Fibroblast of pulmonary artery (primary cell): ENCODE measurements around the gene IL1RAPL2.

ENCODE experiments used
- DNase-seq: peaks from one replicate; pipeline ENCODE4 v3.0.0-alpha.2; 2010; ENCODE audit warnings: low read depth
- H3K4me3 ChIP-seq: replicated peaks from 2 replicates; pipeline ENCODE4 v1.5.1; 2011; ENCODE audit warnings: low read depth, mild to moderate bottlenecking, control low read depth, low read length, moderate library complexity
- CTCF ChIP-seq: IDR thresholded peaks from 2 replicates; pipeline ENCODE4 v1.5.1; 2011; ENCODE audit warnings: mild to moderate bottlenecking, control low read depth, low read length, inconsistent platforms; ENCODE audit errors: missing control alignments

IL1RAPL2 gene

GRCh38 chrX:105464618-105465017 lies 898.6 kb downstream of the IL1RAPL2 start:
- no peak overlapping the region for H3K4me3 ChIP-seq
- no peak for DNase-seq
- no peak for TF ChIP-seq CTCF

GRCh38 chrX:105468741-105469140 lies 902.7 kb downstream of the IL1RAPL2 start:
- H3K4me3 ChIP-seq: no peak overlapping the region
- DNase-seq: no peak
- no peak for TF ChIP-seq CTCF

GRCh38 chrX:105471597-105471996 lies 905.6 kb downstream of the IL1RAPL2 start:
- no peak overlapping the region for H3K4me3 ChIP-seq
- no peak for TF ChIP-seq CTCF
- DNase-seq: no peak

- no peak for DNase-seq
- TF ChIP-seq CTCF: no peak
- no peak overlapping the region for H3K4me3 ChIP-seq
These were observed 909.8 kb downstream of the IL1RAPL2 start for GRCh38 chrX:105475801-105476200.

- H3K4me3 ChIP-seq: no peak overlapping the region
- DNase-seq: peak; percentile 56
- TF ChIP-seq CTCF: no peak
These were observed 911.4 kb downstream of the IL1RAPL2 start for GRCh38 chrX:105477351-105477750.

- no peak for TF ChIP-seq CTCF
- no peak overlapping the region for H3K4me3 ChIP-seq
- no peak for DNase-seq
These were observed 914.8 kb downstream of the IL1RAPL2 start for GRCh38 chrX:105480646-105481310.

- TF ChIP-seq CTCF: no peak
- DNase-seq: peak; percentile 86
- no peak overlapping the region for H3K4me3 ChIP-seq
These were observed 917.0 kb downstream of the IL1RAPL2 start for GRCh38 chrX:105483011-105483410.
